AG09319 (cell line): ENCODE data around the gene PIANP.
A peak's percentile ranks its signal among the peaks of the same experiment; 100 is the strongest.

Source experiments
- DNase-seq: peaks from one replicate; pipeline ENCODE4 v3.0.0-alpha.2; 2010; ENCODE audit warnings: low read depth; ENCODE audit errors: extremely low read depth
- CTCF ChIP-seq: IDR thresholded peaks from 2 replicates; pipeline ENCODE4 v1.5.1; 2011; ENCODE audit warnings: low read depth, mild to moderate bottlenecking, inconsistent platforms, low read length, moderate library complexity

Gene PIANP

GRCh38 chr12:6701078-6701768 lies 608 bp upstream of the PIANP start:
- no peak for TF ChIP-seq CTCF
- DNase-seq, result no peak

GRCh38 chr12:6699989-6700645 lies 498 bp downstream of the PIANP start:
- TF ChIP-seq CTCF, result no peak
- no peak for DNase-seq

GRCh38 chr12:6699259-6699988 lies 1.2 kb downstream of the PIANP start:
- TF ChIP-seq CTCF, result no peak

GRCh38 chr12:6698352-6699046 lies 2.1 kb downstream of the PIANP start:
- DNase-seq, result no peak
- TF ChIP-seq CTCF, result no peak

More at GRCh38 chr12:6699259-6699988, 1.2 kb downstream of the PIANP start:
- no peak for DNase-seq

- TF ChIP-seq CTCF, result peak; percentile 56
- DNase-seq, result peak; percentile 15
Measured at GRCh38 chr12:6697584-6698351, 2.8 kb downstream of the PIANP start.

- DNase-seq, result no peak
- TF ChIP-seq CTCF, result no peak
Measured at GRCh38 chr12:6696690-6697583, 3.7 kb downstream of the PIANP start.
